Measurements from ENCODE around the gene CST8. TPM values are rescaled to one million over a fixed set of nuclear protein-coding genes. Genes with fewer than 3 reads are reported as not detected.

Gene CST8
- total RNA-seq, 1 experiment from 2014 or later = not detected

GRCh38 chr20:23514848-23515247 is 23.9 kb downstream of the CST8 start:
- Histone ChIP-seq H4K5ac (ENCODE audit: insufficient read length, low read depth, low read length) (no peak overlapping the region), H2AFZ (ENCODE audit: low read length) (no peak overlapping the region), H3K27me3 (ENCODE audit: insufficient read depth, low read length) (no peaks in the 10 kb centered on the region; the same call in 1 of the 2 replicates), H3K27ac (ENCODE audit: insufficient read length, low read depth, low read length) (no peak overlapping the region), H2BK20ac (ENCODE audit: low read depth, low read length, poor library complexity, severe bottlenecking) (no peak overlapping the region), H3K4me1 (ENCODE audit: insufficient read depth, low read length) (no peaks in the 10 kb centered on the region), H4K8ac (replicated peaks; ENCODE audit: insufficient read length, low read depth, low read length) (no peak overlapping the region), H2BK12ac (ENCODE audit: insufficient read length, low read depth, low read length) (no peak overlapping the region), H3K79me1 (ENCODE audit: insufficient read depth, low read depth, low read length, poor library complexity, severe bottlenecking) (no peaks in the 10 kb centered on the region), H3T11ph (ENCODE audit: low read length) (no peak overlapping the region), H2AK5ac (ENCODE audit: insufficient read length, low read length) (no peak overlapping the region), H3K18ac (ENCODE audit: insufficient read length, low read depth, low read length) (no peak overlapping the region), H3K9me3 (ENCODE audit: control insufficient read depth, low read depth, low read length) (no peaks in the 10 kb centered on the region), H3K23ac (ENCODE audit: insufficient read length, low read depth, low read length) (no peak overlapping the region), H3K56ac (ENCODE audit: insufficient read length, low read depth, low read length) (no peak overlapping the region), H2BK120ac (ENCODE audit: low read depth, low read length, poor library complexity, severe bottlenecking) (no peak overlapping the region), H4K91ac (ENCODE audit: insufficient read length, low read depth, low read length) (no peak overlapping the region), H3K79me2 (ENCODE audit: insufficient read depth, low read length) (no peaks in the 10 kb centered on the region), H2BK15ac (ENCODE audit: low read depth, low read length) (no peak overlapping the region), H3K23me2 (ENCODE audit: insufficient read length, low read depth, low read length, poor library complexity, severe bottlenecking) (no peaks in the 10 kb centered on the region), H3K9ac (ENCODE audit: extremely low read depth, insufficient read length, low read length) (no peak overlapping the region), H3K14ac (ENCODE audit: insufficient read depth, low read length) (no peak overlapping the region), H4K20me1 (ENCODE audit: control insufficient read depth, insufficient read depth, insufficient read length) (no peaks in the 10 kb centered on the region), H3K4me2 (ENCODE audit: insufficient read depth, insufficient read length, low read length) (no peak overlapping the region), H3K4ac (ENCODE audit: low read depth, low read length) (no peak overlapping the region), H2BK5ac (ENCODE audit: insufficient read length, low read length) (no peak overlapping the region)
- DNase-seq = no peak
- H3K36me3 Mint-ChIP-seq (ENCODE audit: insufficient read depth in 1 of 3, low read depth in 3 of 3) = peaks cover 0 to 15% (median 4%) of the 10 kb centered on the region in 3 experiments; a peak in 3 of 7 replicates
- no peak overlapping the region; a peak in 1 of 5 replicates for H3K4me3 Mint-ChIP-seq
- peak overlapping the region; percentile 19 to 42 (median 37); a peak in 4 of 7 replicates for H3K27ac Mint-ChIP-seq
- H3K27me3 Mint-ChIP-seq (ENCODE audit: low read depth) = peaks cover 8% of the 10 kb centered on the region
- H3K9me3 Mint-ChIP-seq = peaks cover 11 to 20% of the 10 kb centered on the region in 2 experiments
- no peak for TF ChIP-seq CTCF (conservative IDR thresholded peaks at IDR 0.05)
- peaks cover 30 to 40% of the 10 kb centered on the region in 2 experiments for H3K4me1 Mint-ChIP-seq
- WGBS (ENCODE audit: extremely low coverage, insufficient read length, low lambda C conversion rate) = no CpG with 5 or more reads among the region's 1 CpG
